HG03135 (cell line): ENCODE results near the gene CCL11.

Source experiments
- ATAC-seq: cut with Tn5 transposase; IDR thresholded peaks from one replicate; pipeline ENCODE4 v1.9.1; 2021; ENCODE audit warnings: mild to moderate bottlenecking, moderate library complexity; ENCODE audit not compliant: unreplicated experiment

CCL11 gene

DNA sequence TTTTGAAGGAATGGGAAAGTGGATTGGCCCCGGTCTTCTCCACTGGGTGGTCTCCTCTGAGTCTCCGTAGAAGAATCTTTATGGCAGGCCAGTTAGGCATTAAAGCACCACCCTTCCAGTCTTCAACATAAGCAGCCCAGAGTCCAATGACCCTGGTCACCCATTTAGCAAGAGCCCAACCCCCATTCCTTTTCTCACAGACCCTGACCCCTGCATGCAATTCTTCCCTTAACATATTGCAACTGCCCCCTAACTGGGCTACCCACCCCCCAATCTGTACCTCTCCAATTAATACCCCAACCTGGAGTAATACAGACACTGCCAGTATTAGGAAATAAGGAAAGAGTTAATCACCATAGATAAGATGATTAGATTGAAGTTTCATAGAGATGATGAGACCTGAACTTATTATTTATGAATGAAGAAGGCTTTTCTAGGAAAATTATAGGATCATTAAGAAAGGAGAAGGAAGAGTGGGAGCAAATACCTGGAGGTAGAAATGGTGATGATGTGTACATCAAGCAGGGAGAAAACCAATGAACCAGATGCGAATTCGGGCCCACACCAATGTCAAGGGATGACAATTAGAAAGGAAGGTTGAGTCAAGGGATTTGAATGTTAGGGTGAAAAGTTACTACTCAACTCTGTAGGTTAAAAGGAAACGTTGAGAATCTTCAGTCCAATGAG is 28.1 kb upstream of the CCL11 start:
- no peak for ATAC-seq

DNA sequence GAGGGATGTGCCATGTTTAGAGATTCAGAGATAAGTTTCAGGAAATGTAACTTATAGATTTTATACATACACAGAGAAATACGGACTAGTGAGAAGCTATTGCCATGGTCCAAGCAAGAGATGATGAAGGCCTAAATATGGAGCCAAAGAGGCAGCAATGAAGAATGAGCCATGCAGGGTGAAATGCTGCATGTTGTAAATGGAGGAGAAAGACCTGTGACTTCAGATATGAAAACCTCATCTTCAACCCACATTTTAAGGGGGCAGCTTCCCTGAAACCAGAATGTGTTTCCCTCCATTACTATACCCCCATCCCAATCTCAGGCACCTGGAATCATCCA is 27.6 kb upstream of the CCL11 start:
- no peak for ATAC-seq

DNA sequence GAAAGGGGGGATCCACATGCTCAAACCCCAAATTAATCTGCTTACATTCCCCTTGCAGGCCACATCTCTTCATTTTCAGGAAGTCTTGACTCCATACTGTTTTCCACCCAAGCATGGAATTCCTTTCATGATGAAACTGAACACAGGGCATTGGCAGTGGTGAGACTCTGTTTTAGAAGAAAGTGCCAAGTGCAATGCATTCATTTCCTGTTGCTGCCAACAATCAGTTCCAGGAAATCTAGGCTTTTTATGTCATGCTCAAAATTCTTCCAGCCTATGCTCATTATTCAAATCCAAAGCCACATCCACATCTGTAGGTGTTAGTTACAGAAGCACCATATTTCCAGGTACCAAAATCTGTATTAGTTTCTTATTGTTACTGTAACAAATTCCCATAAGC is 26.4 kb upstream of the CCL11 start:
- ATAC-seq, result no peak

DNA sequence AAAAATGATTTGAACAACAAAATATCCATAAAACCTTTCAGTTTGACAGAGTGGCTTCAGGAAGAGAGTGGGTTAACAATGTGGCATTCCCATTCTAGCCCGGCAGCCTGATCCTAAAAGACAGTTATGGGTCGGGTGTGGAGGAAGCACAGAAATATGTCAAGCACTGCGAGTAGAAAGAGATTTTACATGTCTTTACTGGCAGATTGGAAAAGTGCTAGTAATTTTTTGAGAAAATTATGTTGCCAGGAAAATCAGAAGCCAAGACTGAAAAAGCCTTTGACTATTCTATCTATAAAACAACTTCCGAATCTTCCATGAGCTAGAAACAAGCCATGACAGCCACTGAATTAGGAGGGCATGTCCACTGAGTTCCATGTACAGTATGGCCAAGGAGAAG is 24.7 kb upstream of the CCL11 start:
- no peak for ATAC-seq

DNA sequence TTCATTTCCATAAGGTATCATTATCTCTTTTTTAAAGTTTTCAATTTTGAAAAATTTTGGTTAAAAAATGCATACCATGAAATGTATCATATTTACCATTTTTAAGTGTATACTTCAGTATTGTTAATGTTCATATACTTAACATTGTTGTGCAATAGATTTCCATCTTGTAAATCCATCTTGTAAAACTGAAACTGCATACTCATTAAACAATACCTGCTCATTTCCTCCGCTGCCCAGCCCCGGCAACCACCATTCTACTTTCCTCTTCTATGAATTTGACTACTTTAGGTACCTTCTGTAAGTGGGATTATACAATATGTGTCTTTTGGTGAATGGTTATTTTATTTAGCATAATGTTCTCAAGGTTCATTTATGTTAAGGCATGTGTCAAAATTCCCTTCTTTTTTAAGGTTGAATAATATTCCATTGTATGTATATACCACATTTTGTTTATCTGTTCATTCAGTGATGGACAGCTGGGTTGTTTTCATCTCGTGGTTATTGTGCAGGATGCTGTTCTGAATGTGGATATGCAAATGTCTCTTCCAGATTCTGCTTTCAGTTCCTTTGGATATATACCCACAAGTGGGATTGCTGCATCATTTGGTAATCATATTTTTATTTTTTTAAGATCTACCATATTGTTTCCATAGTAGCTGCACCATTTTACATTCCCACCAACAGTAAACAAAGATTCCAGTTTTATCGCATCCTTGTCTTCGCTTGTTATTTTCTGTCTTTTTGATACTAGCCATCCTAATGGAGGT is 23.8 kb upstream of the CCL11 start:
- ATAC-seq, result no peak

DNA sequence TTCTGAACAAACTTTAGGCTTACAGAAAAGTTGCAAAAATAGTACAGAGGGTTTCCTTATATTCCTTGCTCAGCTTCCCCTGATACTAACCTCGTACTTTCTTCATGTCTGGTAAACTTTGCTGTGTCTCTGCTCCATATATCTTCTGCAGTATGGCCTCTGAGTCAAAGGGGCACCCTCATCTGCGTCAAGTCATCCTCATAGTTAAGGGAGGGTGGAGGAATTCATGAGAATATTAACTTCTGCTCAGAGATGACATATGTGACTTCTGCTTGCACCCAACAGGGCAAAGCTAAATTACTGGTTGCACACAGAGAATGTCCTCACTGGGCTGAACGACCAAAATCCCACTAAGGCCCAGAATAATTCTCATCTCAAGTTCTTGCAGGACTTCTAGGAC is 19.8 kb upstream of the CCL11 start:
- ATAC-seq, result no peak

DNA sequence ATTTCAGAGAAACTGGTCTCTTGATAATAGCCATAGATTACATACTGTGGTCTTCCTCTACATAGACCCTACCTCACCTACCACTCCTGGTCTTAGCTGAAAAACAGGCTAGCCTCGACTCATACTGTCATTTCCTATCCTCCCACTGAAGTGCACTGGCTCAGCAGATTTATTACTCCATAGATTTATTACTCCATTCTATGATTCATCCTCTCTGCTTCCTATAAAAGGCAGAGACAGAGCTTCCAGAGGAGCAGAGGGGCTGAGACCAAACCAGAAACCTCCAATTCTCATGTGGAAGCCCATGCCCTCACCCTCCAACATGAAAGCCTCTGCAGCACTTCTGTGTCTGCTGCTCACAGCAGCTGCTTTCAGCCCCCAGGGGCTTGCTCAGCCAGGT is 15.6 kb upstream of the CCL11 start, which contains the start of gene CCL7:
Gene CCL7, plus strand, starts transcription at position 253 of the 400 bp plus-strand sequence. Its CDS starts 70 bp downstream, at position 323.
- no peak for ATAC-seq

DNA sequence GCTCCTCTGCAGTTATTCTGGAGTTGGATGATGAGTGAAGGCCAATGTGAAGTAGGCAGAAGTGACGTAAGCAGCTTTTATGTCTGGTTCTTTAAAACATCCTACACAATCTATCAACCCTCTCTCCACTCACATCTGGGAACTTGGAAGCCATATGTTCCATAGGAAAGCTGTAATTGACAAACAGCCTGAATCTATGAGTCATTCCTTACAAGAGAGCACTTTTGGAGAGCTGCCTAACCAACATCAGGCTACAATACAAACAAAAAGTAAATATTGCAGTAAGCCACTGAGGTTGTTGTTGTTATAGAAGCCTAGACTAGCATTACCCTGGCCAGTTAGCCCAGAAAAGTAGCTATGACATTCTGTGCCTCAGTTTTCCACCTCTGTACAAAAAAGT is 9.7 kb upstream of the CCL11 start:
- no peak for ATAC-seq

DNA sequence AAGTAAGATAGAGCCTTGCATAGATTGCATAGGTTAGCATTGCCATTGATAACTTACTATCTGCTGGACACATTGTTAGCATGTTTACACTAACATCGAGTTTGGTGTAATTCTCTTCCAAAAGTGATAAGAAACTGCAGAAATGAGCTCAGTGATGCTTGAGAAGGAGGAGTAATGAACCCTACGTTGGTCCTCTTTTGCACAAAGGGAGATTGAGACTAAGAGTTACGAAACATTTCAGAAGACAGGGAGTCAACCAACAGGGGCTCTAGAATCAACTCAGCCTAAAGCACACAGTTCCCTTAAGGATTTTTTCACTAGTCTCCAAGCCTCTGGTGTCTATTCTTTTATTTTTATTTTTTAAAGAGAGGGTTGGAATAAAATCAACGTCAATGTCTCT is 8.7 kb upstream of the CCL11 start:
- no peak for ATAC-seq

DNA sequence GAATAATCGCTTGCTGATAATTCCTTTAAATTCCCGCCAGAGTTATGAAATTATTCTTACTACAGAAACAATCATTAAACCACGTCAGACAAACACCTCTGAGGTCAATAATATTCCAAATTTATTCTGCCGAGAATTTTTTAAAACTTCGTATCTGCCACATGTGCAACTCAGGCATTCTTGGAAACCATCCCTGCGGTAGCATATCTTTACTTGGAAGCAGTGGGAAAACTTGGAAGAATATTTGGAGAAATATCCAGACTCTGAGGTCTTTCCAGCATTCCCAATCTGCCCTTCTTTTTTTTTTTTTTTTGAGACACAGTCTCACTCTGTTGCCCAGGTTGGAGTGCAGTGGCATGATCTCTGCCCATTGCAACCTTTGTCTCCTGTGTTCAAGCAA is 2.0 kb upstream of the CCL11 start:
- no peak for ATAC-seq

DNA sequence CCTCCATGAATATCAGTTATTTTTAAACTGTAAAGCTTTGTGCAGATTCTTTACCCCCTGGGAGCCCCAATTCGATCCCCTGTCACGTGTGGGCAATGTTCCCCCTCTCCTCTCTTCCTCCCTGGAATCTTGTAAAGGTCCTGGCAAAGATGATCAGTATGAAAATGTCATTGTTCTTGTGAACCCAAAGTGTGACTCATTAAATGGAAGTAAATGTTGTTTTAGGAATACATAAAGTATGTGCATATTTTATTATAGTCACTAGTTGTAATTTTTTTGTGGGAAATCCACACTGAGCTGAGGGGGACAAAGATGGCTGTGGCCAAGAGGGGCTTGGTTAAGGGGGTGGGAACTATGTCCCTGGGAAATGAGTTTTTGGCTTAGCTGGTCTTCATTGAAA is 2.3 kb downstream of the CCL11 start:
- no peak for ATAC-seq

DNA sequence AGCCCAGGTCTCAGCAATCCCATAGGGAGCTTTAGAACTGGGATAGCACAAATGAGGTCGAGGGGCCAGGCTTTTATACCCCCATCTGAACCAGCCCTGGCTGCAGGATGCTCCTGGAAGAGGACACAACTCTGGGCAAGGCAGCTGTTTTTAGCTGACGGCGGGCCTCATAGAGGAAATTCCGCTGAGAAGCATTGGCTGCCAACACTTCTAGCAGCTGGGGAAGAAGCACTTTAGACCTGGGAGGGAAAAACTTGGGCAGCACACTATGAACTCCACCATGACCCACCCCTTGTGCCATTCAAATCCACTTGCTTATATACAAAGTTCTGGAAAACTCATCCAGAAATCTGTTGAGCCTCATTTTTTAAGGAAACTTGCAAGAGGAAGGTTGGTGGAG is 5.0 kb downstream of the CCL11 start:
- no peak for ATAC-seq

DNA sequence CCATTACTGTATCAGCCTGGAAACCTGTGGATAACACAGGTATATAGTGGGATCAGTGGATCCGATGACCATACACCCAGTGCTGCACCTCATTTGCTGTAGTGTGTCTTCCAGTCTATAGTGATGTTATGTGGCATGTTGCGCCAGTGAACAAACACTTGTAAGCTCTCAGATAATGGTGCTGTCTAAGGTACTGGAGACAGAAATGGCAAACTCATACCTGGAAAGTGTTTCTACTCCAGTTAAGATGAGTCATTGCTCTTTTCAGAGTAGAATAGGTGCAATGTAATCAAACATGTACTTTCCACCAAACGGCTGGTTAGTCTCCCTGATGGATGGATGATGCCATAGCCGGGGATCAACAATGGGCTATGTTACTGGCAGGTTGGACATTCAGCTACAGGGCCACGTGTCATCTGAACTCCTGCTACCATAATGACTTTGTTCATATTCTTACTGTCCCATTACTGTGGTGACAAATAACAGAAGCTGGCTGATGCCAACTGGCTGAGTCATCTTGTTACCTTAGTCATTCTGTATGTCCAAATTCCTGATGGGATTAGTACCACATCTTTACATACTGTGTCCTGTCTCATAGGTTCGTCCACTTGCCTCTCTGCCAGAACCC is 6.3 kb downstream of the CCL11 start:
- ATAC-seq, result no peak

DNA sequence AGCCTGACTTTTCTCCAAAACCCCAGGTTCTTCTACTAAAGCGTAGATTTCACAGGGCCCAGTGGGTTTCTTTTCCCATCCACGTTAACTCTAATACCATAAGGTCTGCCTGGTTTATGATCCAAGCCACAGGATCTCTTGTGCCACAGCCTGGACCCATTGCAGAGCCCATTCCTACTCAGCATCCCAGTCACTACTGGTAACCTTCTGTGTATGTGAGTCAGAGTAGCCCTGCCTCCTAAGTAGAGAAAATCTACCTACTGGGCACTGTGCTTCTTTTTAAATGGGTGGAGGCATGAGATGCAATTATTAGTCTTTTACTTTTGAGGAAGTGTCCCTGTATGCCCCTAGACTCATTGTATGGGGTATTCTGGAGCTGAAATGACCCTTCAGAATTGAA is 13.5 kb downstream of the CCL11 start:
- ATAC-seq, result no peak

DNA sequence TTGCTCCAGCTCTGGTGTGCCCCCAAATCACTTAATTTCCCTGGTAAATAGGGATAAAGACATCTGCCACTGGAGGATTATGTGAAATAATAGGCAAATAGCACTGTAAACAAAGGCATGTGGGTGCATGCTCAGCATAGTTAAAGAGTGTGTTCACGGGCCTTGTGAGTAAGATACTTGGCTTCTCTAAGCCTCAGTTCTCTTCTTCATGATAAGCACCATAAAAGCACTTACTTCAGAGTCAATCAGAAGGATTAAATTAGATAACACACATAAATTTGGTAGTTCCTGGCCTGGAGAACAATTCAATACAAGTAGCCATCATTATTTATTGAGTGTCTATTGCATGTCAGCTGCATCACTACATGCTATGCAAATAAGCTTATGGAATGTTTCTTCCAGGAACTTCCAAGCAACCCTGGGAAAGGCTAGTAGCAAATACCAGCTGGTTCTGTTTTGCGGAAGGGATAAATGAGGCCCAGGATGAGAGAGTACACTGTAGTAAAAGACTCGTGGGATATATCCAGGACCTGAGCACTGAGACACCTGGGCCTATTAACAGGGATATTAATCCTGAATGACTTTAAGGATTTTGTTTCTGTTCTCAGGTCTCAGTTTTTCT is 14.5 kb downstream of the CCL11 start:
- ATAC-seq, result no peak

DNA sequence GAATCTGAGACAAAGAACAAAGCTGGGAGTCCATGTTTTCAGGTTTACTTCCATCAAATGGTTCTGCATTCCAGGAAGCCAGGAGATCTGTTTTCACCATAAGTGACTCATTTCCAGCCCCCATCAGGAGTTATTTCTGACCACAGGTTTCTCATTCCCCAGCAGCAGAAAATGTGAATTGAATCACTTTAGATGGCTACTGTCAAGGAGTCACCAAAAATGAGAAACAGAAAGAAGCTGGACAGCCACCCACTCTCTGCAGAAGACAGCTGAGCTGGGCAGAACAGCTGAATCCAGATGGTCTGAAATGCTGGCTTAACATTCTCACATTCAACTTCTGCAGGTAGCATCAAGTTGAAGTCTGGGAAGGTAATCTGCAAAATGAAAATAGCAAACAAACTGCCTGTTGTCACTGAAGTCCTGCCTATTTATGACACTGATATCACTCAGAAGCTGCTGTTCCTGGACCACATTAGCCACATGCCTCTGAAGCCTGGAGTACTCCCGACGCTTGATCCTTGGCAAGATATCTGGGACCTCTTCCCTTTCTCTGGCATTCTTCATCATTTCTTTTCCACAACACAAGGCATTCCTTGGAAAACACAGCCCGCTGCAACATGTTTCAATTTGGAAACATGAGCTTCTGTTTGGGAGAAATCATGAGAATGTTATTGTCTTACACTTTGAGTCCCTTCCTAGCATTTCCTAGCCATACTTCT is 15.3 kb downstream of the CCL11 start:
- ATAC-seq, result no peak

DNA sequence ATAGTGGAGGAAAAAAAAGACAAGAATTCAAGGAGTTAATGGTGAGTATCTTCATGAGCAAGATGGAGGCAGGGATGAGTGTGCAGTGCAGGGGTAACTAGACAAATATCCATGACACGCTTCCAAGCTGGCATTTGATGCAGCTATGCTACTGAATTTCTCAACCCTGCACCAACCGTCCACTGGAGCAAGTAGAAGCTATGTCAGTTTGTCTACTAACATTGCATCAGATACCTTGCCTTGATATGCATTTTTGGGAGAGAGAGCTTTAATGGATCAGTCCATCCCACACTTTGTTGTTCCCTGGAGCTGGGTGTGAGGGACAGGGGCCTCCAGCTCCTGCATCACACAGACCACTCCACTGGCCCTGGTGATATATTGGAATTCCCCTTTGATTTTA is 16.4 kb downstream of the CCL11 start:
- no peak for ATAC-seq

DNA sequence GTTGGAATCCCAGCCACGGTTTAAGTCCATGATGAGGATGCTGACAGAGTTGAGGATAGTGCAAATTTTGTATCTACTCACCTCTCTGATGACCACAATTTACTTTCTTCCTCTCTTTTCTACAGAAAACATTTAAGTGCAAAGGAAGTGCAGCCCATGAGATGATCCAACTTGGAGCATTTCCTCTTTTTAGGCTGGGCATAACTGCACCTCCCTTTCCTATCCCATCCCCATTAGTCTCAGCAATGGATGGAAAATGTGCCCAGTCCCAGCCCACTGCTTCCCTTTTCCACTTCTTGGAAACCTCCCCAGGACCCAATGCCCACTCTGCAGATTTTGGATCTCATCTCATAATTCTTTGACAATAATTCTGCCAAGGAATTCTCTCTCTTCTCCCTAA is 17.1 kb downstream of the CCL11 start:
- ATAC-seq, result no peak

DNA sequence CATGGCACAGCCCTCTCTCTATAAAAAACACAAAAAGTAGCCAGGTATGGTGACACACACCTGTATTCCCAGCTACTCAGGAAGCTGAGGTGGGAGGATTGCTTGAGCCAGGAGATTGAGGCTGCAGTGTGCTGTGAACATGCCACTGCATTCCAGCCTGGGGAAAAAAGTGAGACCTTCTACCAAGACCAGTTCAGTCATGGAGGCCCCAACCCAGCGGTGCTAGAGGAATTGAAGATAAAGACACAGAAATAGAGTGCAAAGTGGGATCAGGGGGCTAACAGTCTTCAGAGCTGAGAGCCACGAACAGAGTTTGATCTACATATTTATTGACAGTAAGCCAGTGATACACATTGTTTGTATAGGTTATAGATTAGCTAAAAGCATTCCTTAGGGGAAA is 18.1 kb downstream of the CCL11 start:
- no peak for ATAC-seq

DNA sequence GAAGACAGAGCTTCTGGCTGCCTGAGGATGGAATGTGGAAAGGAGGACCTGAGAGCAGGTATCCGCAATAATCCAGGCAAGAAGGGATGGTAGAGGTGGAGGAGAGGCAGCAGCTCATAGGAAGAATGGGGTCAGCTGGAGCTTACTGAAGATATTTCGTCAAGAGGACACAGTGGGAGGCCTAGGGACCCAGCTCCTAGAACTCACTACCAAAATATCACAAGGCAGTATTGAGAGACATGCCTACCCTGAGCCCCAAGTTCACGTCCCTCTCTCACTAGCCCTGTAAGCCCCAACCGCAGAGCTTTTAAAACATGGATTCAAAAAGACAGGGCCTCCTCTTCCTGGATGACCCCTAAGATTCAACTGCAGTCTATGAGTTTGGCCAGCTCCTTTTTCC is 19.5 kb downstream of the CCL11 start:
- no peak for ATAC-seq

DNA sequence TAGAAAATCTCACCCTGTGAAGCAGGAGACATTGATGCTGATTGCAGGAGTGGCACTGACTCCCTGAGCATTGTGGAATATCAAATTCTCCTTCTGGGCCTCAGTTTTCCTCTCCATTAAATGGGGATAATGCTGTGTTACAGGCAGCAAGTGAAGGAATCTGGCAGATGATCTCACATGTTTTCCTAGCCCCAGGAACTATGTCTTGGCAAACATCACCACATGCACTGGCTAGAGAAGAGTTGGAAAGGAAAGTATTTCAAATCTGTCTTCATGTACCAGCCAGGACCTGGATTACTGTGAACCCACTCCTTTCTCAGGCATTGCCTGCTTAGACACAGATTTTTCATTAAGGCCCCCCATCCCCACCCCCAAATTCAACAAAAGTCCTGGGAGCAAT is 20.1 kb downstream of the CCL11 start:
- ATAC-seq, result no peak
